Dendritic cell treated with granulocyte-macrophage colony-stimulating factor and Interleukin-4, amounts not matched to agents 40 ng/mL and 50 ng/mL, for 4 days (primary cell): ENCODE measurements around the gene OMG.
"Not testable (repeated sequence)": the region's sequence is repeated elsewhere in the genome, so short reads cannot be mapped to it uniquely, and the experiment has no call there.

Source experiments
- H3K27ac Mint-ChIP-seq: one replicate; pipeline ENCODE4 v1.8.0; 2022; ENCODE audit warnings: mild to moderate bottlenecking, mixed read lengths
- H3K27me3 Mint-ChIP-seq: one replicate; pipeline ENCODE4 v1.8.0; 2022; ENCODE audit warnings: mild to moderate bottlenecking, mixed read lengths
- H3K36me3 Mint-ChIP-seq: one replicate; pipeline ENCODE4 v1.8.0; 2022; ENCODE audit warnings: low read depth, mixed read lengths
- H3K4me1 Mint-ChIP-seq: one replicate; pipeline ENCODE4 v1.8.0; 2022; ENCODE audit warnings: low read depth, mixed read lengths
- H3K4me3 Mint-ChIP-seq: one replicate; pipeline ENCODE4 v1.8.0; 2022; ENCODE audit warnings: mild to moderate bottlenecking, moderate library complexity, mixed read lengths
- H3K9me3 Mint-ChIP-seq: one replicate; pipeline ENCODE4 v1.8.0; 2022; ENCODE audit warnings: mixed read lengths
- intact Hi-C: fragments of 100-400 bp; cut with micrococcal nuclease; formaldehyde crosslinking; loops from one replicate; pipeline ENCODE4 v1.15.0; 2022

The OMG gene

DNA sequence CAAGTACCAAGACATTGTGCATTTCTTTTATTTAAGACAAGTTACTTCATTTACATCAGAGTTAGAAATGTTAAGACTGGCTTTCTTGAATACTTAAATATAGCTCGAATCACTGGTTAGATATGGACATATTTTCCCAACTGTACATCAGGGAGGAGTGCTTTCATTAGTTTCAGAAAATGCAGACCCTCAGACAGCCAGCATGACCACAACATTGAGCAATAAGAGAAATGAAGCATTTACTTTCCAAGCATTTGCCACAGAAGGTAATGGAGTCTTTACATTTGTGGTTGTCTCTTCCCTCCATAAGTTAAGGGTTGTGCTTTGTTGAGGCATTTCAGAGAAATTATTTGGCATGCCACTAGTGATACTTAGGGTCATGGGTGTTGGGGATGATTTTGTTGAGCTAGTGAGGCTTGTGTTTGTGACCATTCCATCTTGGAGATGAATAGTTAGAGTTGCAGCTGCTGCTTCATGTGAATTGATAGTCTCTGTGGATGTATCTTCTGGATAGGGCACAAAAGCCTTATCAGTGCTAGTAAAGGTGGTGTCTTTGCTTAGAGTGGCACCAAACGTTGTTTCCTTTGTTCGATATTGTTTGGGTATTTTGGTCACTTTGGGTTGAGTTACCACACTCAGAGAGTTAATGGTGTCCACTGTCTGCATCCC, 2.1 kb downstream of the OMG start:
- H3K36me3 Mint-ChIP-seq, result peaks cover 6% of the 10 kb centered on the region
- no peak overlapping the region for H3K27ac Mint-ChIP-seq
- H3K4me1 Mint-ChIP-seq, result peaks cover 6% of the 10 kb centered on the region
- intact Hi-C loops, result no loop called here
- no peaks in the 10 kb centered on the region for H3K27me3 Mint-ChIP-seq
- H3K9me3 Mint-ChIP-seq, result no peaks in the 10 kb centered on the region
- H3K4me3 Mint-ChIP-seq, result no peak overlapping the region

DNA sequence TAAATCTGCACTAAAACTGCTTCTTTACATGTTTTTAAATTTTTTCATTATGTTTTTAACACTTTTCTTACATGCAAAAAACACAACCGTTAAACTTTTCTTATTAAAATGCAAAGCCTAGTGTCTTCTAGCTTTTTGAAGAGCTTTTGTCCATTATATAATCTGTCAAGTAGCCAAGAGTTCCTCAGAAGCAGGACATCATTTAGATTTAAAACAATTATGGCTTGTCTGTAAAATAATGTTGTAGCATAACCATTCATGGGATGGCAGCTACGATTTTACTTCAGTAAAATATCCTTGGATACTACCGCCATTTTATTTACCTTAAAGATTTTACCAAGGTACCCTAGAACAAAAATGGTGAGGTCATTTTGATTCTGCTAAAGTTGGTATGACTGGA, 2.8 kb downstream of the OMG start:
- Mint-ChIP-seq H3K27ac (no peak overlapping the region), H3K4me1 (peaks cover 6% of the 10 kb centered on the region), H3K9me3 (no peaks in the 10 kb centered on the region), H3K36me3 (peaks cover 6% of the 10 kb centered on the region), H3K27me3 (no peaks in the 10 kb centered on the region), H3K4me3 (no peak overlapping the region)
- intact Hi-C loops, result no loop called here

DNA sequence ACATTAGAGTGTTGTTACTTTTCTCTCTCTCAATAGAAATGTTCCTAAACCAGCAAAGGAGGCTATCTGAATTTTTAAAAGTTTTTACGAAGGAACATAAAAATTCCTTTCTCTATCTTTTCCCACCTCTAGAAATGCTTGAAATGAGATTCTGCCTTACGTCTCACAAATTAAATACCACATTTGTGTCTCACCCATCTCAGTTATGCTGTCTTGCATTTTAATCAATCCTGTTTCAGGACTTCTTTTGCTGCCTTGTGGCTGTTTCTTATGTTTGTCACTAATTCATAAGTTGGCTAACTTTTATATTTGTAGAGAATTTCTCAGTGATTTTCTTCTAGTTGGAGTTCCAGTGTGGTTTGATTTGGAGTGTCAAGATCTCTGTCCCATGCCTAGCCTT, 3.5 kb downstream of the OMG start:
- Mint-ChIP-seq H3K36me3 (peaks cover 6% of the 10 kb centered on the region), H3K4me1 (peaks cover 6% of the 10 kb centered on the region), H3K9me3 (no peaks in the 10 kb centered on the region), H3K27me3 (no peaks in the 10 kb centered on the region), H3K27ac (no peak overlapping the region), H3K4me3 (no peak overlapping the region)
- intact Hi-C loops, result no loop called here

DNA sequence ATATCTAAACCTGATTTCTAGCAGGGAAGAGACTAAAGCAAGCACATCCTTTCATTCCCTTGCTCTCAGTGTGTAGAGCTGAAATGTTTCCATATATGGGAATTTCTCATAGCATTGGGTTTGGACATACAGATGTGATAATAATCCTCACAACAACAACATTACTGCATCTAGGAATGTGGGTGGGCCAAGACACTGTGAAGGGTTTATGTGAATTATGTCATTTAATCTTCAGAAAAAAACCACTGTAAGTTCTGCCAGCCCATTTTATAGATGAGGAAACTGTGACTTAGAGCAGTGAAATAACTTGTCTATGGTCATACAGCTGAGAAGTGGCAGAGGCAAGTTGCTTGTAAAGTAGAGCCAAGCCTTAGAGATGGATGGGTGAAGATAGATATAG, 5.2 kb downstream of the OMG start:
- Mint-ChIP-seq H3K4me3 (no peak overlapping the region), H3K9me3 (no peaks in the 10 kb centered on the region), H3K27ac (no peak overlapping the region), H3K36me3 (peaks cover 6% of the 10 kb centered on the region), H3K4me1 (peaks cover 6% of the 10 kb centered on the region), H3K27me3 (no peaks in the 10 kb centered on the region)
- intact Hi-C loops, result no loop called here

DNA sequence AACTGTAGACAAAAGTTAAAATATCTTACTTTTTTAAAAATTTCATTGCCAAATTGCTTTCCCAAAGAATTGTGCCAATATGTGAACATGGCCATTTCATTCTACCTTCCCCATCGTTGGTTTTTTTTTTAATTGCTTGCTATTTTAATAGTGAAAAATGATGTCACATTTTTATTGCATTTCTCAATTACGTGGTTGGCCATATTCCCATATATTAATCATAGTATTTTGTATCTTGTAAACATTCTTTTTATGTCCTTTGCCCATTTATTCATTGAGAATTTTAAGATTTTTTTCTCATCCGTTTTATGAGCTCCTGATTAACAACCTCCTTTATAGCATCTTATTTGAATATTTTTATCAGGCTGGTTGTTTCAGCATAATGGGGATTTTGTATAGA, 7.2 kb downstream of the OMG start:
- Mint-ChIP-seq H3K27me3 (no peaks in the 10 kb centered on the region), H3K36me3 (peaks cover 6% of the 10 kb centered on the region), H3K4me1 (peaks cover 6% of the 10 kb centered on the region), H3K9me3 (no peaks in the 10 kb centered on the region), H3K27ac (peak overlapping the region; percentile 56), H3K4me3 (no peak overlapping the region)
- intact Hi-C loops, result no loop called here

DNA sequence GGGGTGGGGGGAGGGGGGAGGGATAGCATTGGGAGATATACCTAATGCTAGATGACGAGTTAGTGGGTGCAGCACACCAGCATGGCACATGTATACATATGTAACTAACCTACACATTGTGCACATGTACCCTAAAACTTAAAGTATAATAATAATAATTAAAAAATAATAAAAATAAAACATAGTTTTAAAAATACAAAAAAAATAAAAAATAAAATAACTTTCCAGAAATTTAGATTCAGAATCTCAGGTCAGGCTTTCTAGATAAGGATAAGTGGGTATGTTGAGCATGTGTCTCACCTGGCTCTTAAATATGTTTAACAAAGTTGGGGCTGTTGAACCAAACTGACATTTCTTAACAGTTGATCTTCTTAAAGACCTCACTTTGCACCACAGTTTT, 9.1 kb downstream of the OMG start:
- intact Hi-C loops, H3K27me3 Mint-ChIP-seq, H3K36me3 Mint-ChIP-seq, H3K9me3 Mint-ChIP-seq, H3K27ac Mint-ChIP-seq, H3K4me1 Mint-ChIP-seq, H3K4me3 Mint-ChIP-seq: not testable (repeated sequence)

DNA sequence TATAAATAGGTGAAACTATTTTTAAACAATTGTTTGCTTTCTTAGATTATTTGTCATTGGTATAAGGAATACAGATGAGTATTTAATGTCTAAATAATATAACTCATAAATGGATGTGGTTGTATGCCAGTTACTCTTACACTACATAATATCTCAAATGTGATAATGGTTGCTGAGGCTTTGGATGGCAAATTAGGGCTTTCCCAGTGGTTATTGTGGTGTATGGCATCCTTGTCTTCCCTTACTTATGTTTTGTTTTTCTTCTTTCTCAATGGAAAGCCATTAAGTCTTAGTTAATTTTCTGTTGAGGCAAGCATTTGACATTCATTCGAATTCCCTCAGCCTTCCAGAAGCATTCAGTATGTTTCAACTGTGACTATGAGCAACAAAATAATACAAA, 10.5 kb downstream of the OMG start:
- Mint-ChIP-seq H3K4me1 (peaks cover 6% of the 10 kb centered on the region), H3K36me3 (peaks cover 11% of the 10 kb centered on the region), H3K27me3 (no peaks in the 10 kb centered on the region), H3K9me3 (no peaks in the 10 kb centered on the region), H3K4me3 (no peak overlapping the region), H3K27ac (no peak overlapping the region)
- intact Hi-C loops, result no loop called here

DNA sequence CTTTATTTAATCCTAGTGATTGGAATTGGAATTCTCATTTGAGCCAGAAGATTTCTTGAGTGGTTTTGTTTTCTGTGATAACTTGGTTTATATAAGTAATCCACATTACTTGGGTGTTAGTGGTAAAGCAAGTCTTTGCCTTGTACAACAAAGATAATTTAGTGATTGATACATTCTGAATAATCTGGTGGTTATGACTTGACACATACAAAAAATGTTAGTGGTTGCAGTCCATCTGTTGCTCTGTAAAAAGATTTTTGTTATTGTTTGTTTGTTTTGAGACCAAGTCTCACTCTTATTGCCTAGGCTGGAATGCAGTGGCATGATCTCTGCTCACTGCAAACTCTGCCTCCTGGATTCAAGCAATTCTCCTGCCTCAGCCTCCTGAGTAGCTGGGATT, 13.2 kb downstream of the OMG start:
- Mint-ChIP-seq H3K27ac (no peak overlapping the region), H3K4me1 (no peaks in the 10 kb centered on the region), H3K4me3 (no peak overlapping the region), H3K36me3 (peaks cover 13% of the 10 kb centered on the region), H3K27me3 (no peaks in the 10 kb centered on the region), H3K9me3 (no peaks in the 10 kb centered on the region)
- intact Hi-C loops, result no loop called here

DNA sequence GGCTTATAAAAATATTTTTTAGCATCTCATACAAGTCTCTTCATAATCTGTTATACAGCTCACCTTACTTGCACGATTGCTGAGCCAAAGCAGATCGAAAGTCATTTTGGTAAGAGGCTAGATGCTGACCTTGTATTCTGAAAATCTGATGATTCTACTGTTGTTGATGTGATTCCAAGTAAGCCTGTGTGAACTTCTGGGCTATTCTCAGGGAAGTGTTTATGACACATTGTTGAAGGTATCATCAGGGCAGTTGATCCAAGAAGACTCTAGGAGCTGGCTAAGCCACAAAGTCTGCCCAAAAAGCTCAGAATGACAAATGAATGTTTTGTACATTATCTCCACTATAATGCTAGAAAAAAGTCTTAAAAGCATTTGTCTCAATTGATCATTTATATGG, 16.0 kb downstream of the OMG start:
- Mint-ChIP-seq H3K27ac (no peak overlapping the region), H3K27me3 (no peaks in the 10 kb centered on the region), H3K4me1 (no peaks in the 10 kb centered on the region), H3K9me3 (no peaks in the 10 kb centered on the region), H3K4me3 (no peak overlapping the region), H3K36me3 (peaks cover 34% of the 10 kb centered on the region)
- intact Hi-C loops, result no loop called here

DNA sequence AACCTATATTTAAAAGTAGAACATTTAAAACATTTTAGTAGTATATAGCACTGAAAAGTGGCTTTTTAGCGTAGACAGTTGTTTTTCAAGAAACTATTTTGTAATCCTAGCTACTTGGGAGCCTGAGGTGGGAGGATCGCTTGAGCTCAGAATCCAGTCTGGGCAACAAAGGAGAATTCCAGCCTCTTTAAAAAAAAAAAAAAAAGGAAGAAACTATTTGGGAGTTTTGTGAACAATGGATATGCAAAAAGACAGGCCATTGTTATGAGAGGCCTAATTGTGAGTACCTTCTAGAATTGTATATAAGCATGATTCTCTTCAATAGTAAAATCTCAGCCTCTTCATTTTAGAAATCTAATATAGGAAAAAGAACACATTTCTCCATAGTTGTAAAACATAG, 17.6 kb downstream of the OMG start:
- intact Hi-C loops, result no loop called here
- Mint-ChIP-seq H3K4me3 (no peak overlapping the region), H3K27ac (no peak overlapping the region), H3K27me3 (no peaks in the 10 kb centered on the region), H3K36me3 (peaks cover 40% of the 10 kb centered on the region), H3K4me1 (peaks cover 9% of the 10 kb centered on the region), H3K9me3 (no peaks in the 10 kb centered on the region)

DNA sequence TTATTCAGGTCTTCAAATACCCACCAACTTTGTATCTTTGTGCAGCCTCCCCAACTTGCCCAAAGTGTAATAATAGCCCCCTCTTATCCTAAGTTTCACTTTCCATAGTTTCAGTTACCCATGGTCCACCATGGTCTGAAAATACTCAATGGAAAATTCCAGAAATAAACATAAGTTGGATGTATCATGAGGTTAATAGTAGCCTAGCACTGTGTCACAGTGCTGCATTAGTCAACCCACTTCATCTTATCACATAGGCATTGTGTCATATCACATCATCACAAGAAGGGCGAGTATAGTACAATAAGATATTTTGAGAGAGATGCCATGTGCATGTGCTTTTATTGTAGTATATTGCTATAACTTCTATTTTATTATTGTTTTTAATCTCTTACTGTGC, 21.9 kb downstream of the OMG start:
- peaks cover 46% of the 10 kb centered on the region for H3K36me3 Mint-ChIP-seq
- H3K27me3 Mint-ChIP-seq, result no peaks in the 10 kb centered on the region
- H3K9me3 Mint-ChIP-seq, result no peaks in the 10 kb centered on the region
- no peak overlapping the region for H3K4me3 Mint-ChIP-seq
- H3K4me1 Mint-ChIP-seq, result peaks cover 28% of the 10 kb centered on the region
- intact Hi-C loops, result no loop called here
- peak overlapping the region; percentile 60 for H3K27ac Mint-ChIP-seq

DNA sequence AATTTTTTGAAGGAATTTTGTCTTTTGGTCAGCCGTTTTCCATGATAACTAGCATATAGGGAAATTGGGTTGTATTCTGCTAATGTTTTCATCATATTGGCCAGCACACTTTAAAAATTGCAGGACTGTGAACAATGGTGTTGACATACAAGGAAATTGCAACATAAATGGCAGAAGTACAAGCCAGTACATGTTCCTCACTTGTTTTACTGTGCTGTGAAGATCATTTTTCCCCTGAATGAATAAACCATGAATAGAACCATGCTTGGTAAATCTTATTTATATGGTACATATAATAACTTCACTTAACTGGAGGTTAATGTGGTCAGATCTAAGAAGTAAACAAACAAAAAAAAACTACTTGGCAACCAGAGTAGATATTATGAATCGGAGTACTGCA, 22.8 kb downstream of the OMG start:
- Mint-ChIP-seq H3K27me3 (no peaks in the 10 kb centered on the region), H3K9me3 (no peaks in the 10 kb centered on the region), H3K4me1 (peaks cover 28% of the 10 kb centered on the region), H3K36me3 (peaks cover 46% of the 10 kb centered on the region), H3K4me3 (no peak overlapping the region), H3K27ac (peak overlapping the region; percentile 60)
- intact Hi-C loops, result loop anchor here (5.0 kb wide), 1 partner anchor 33 kb away; no protein-coding TSS in a partner anchor

DNA sequence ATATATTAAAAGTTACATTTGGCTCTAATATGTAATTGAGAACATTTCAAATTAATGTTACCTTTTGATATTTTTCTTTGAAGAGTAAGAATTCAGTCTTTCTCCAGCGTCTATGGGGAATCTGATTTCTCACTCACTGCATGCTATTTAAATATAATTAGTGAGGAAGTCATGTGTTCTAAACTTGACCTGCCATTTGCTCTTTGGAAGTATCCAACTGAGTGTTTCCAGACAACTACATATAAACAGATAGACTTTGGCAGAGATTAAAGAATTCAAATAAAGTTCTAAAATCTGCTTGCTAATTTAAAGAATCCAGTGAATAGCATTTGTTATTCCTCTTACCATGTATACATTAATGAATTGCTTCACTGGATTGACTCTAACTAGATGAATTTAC, 23.5 kb downstream of the OMG start:
- Mint-ChIP-seq H3K36me3 (peaks cover 53% of the 10 kb centered on the region), H3K27ac (no peak overlapping the region), H3K9me3 (no peaks in the 10 kb centered on the region), H3K4me3 (no peak overlapping the region), H3K27me3 (no peaks in the 10 kb centered on the region), H3K4me1 (peaks cover 28% of the 10 kb centered on the region)
- intact Hi-C loops, result loop anchor here (5.0 kb wide), 1 partner anchor 34 kb away; no protein-coding TSS in a partner anchor

DNA sequence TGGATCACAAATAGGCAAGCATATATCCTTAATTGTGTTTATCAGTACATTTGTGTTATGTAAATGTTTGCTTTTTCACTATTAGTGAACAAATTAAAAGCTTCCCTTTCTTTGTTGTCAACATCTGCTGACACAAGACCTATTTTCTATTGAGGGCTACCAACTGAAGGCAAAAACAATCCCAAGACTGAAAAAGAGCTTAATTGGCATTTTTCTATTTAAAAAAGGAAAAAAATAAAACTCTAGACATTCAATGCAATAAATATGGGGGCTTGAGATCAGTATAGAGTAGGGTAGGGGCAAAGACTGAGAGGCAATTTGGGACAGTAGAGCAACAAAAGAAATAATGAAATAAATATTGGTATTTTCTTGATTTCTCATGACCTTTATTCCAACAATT, 24.2 kb downstream of the OMG start:
- Mint-ChIP-seq H3K9me3 (no peaks in the 10 kb centered on the region), H3K27ac (peak overlapping the region; percentile 24), H3K27me3 (no peaks in the 10 kb centered on the region), H3K4me1 (peaks cover 28% of the 10 kb centered on the region), H3K4me3 (no peak overlapping the region), H3K36me3 (peaks cover 55% of the 10 kb centered on the region)
- intact Hi-C loops, result loop anchor here (5.0 kb wide), 1 partner anchor 34 kb away; no protein-coding TSS in a partner anchor

DNA sequence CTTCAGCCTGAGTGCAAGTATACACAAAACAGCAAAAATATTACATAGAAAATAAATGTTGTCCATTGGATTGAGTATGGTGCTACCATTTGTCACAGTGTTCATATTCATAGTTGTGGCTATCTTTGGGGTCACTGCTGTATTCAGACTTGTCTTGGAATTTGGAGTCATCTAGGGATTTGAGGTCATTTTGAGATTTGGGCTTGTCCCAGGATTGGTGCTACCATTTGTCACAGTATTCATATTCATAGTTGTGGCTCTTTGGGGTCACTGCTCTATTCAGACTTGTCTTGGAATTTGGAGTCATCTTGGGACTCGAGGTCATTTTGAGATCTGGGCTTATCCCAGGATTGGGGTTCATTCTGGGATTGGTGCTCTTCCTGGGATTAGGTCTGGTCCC, 24.8 kb downstream of the OMG start:
- Mint-ChIP-seq H3K27ac (peak overlapping the region; percentile 24), H3K4me3 (no peak overlapping the region), H3K27me3 (no peaks in the 10 kb centered on the region), H3K9me3 (no peaks in the 10 kb centered on the region), H3K36me3 (peaks cover 55% of the 10 kb centered on the region), H3K4me1 (peaks cover 28% of the 10 kb centered on the region)
- intact Hi-C loops, result loop anchor here (5.0 kb wide), 1 partner anchor 35 kb away; no protein-coding TSS in a partner anchor
